ENCODE results near the gene NR1I2.

DNA sequence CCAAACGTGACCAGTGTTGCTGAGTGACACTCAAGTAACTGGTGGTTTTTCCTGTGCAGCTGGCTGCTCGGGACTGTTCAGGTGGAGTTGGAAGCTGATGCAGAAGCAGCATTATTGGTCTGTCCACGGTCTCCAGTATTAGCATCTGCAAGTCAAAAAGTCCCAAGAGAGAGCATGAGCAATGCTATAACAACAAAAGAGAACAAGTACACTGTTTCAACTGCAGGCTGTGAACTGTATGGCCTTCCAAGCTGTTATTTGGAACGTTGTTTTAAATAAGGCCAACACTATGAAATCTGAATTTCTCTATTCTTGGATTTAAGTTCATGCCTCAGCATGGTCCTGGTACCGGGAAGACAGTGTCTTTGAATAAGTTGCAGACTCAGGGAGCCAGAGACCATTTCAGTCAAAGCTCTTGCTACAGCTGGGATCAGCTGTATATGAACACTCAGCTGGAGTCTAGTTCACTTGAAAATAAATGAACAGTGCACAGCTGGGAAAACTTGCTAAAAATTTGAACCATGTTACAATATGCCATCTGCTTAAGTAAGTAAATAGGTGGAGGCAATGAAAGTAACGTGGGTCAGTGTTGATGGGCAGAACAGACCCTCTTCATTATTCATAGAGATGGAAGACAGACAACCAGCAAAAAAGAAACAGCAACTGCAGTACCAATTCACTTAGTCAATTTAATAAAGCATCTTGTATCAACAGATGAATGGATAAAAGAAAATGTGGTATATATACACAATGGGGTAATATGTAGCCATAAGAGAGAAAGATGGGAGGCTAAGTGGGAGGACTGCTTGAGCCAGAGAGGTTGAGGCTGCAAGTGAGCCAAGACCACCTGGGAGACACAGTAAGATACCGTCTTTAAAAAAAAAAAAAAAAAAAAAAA is 45.1 kb downstream of the NR1I2 start:
- TF ChIP-seq, protein P1, sequence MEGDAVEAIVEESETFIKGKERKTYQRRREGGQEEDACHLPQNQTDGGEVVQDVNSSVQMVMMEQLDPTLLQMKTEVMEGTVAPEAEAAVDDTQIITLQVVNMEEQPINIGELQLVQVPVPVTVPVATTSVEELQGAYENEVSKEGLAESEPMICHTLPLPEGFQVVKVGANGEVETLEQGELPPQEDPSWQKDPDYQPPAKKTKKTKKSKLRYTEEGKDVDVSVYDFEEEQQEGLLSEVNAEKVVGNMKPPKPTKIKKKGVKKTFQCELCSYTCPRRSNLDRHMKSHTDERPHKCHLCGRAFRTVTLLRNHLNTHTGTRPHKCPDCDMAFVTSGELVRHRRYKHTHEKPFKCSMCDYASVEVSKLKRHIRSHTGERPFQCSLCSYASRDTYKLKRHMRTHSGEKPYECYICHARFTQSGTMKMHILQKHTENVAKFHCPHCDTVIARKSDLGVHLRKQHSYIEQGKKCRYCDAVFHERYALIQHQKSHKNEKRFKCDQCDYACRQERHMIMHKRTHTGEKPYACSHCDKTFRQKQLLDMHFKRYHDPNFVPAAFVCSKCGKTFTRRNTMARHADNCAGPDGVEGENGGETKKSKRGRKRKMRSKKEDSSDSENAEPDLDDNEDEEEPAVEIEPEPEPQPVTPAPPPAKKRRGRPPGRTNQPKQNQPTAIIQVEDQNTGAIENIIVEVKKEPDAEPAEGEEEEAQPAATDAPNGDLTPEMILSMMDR (conservative IDR thresholded peaks at IDR 0.05; ENCODE audit: low read length): no peak
- no peak for TF ChIP-seq EZH2phosphoT487 (IDR thresholded peaks at IDR 0.05; ENCODE audit: borderline replicate concordance)
